Endodermal cell (in vitro differentiated cells): ENCODE measurements around the gene CALD1. TPM values are rescaled to one million over a fixed set of nuclear protein-coding genes. Genes with fewer than 3 reads are reported as not detected.

Experiments used
- DNase-seq: peaks from one replicate; pipeline ENCODE4 v3.0.0-alpha.2; 2017
- H3K27ac ChIP-seq: 2 replicates; pipeline ENCODE4 v1.5.1; 2013; ENCODE audit warnings: mild to moderate bottlenecking, low read depth, low read length, moderate library complexity
- H3K27me3 ChIP-seq: 2 replicates; pipeline ENCODE4 v1.6.1; 2013; ENCODE audit warnings: mild to moderate bottlenecking, low read length, moderate library complexity; ENCODE audit not compliant: insufficient read depth, control insufficient read depth, poor library complexity, severe bottlenecking
- H3K36me3 ChIP-seq: 2 replicates; pipeline ENCODE4 v1.7.0; 2013; ENCODE audit warnings: mild to moderate bottlenecking, low read length, moderate library complexity; ENCODE audit not compliant: control insufficient read depth, insufficient read depth
- H3K4me1 ChIP-seq: one replicate; pipeline ENCODE4 v1.7.0; 2013; ENCODE audit warnings: low read length; ENCODE audit not compliant: control insufficient read depth, insufficient read depth
- H3K4me3 ChIP-seq: 2 replicates; pipeline ENCODE4 v1.5.1; 2013; ENCODE audit warnings: mild to moderate bottlenecking, low read length, moderate library complexity
- H3K9ac ChIP-seq: 2 replicates; pipeline ENCODE4 v1.6.1; 2013; ENCODE audit warnings: mild to moderate bottlenecking, low read length, moderate library complexity; ENCODE audit not compliant: poor library complexity, severe bottlenecking; ENCODE audit errors: extremely low read depth
- H3K9me3 ChIP-seq: 2 replicates; pipeline ENCODE4 v1.6.1; 2013; ENCODE audit warnings: mild to moderate bottlenecking, low read length, moderate library complexity; ENCODE audit not compliant: control insufficient read depth
- H3K27ac Mint-ChIP-seq: 2 replicates; pipeline ENCODE4 v1.8.0; 2020; ENCODE audit warnings: mixed read lengths
- H3K27me3 Mint-ChIP-seq: 2 replicates; pipeline ENCODE4 v1.8.0; 2021; ENCODE audit warnings: mild to moderate bottlenecking, mixed read lengths; ENCODE audit not compliant: insufficient read depth
- H3K36me3 Mint-ChIP-seq: 2 replicates; pipeline ENCODE4 v1.8.0; 2020; ENCODE audit warnings: low read depth, mixed read lengths
- H3K4me1 Mint-ChIP-seq: 2 replicates; pipeline ENCODE4 v1.8.0; 2020; ENCODE audit warnings: mixed read lengths
- H3K4me3 Mint-ChIP-seq: 2 replicates; pipeline ENCODE4 v1.8.0; 2020; ENCODE audit warnings: mild to moderate bottlenecking, moderate library complexity, mixed read lengths
- H3K9me3 Mint-ChIP-seq: 2 replicates; pipeline ENCODE4 v1.8.0; 2020; ENCODE audit warnings: mild to moderate bottlenecking, mixed read lengths
- CTCF ChIP-seq: fragments of 200-600 bp; sonication (generic); conservative IDR thresholded peaks from 2 replicates; pipeline ENCODE4 v1.5.0; 2021; ENCODE audit warnings: antibody characterized with exemption, mild to moderate bottlenecking
- WGBS, 2 experiments: methylation state at CpG; one replicate each; pipeline versions ENCODE4 v1.1.5 to v1.1.7; 2013; ENCODE audit warnings: missing lambda C conversion rate in 2 of 2, mixed read lengths in 1 of 2; ENCODE audit not compliant: insufficient coverage in 1 of 2, insufficient read length in 1 of 2; 5-methylcytosine and 5-hydroxymethylcytosine counted together
- total RNA-seq, 2 donors: library from RNA; stranded (reverse); fragmentation: NEBNext Ultra II Directional in 1 of 2; extraction: Animal tissue kit (Norgen Biotek cat#: 25700) in 1 of 2; gene quantifications; 2 replicates in 1 of 2; 3 replicates in 1 of 2; pipeline ENCODE4 v1.2.1, GENCODE V29; 2021

The CALD1 gene
- total RNA-seq, 2 donors from 2014 or later, result 111 to 132 TPM

- Mint-ChIP-seq H3K4me1 (peaks cover 9% of the 10 kb centered on the region), H3K27ac (no peak overlapping the region), H3K36me3 (peaks cover 10% of the 10 kb centered on the region), H3K4me3 (no peak overlapping the region), H3K9me3 (no peaks in the 10 kb centered on the region), H3K27me3 (no peaks in the 10 kb centered on the region)
- WGBS, 2 experiments, result 91 to 100% methylated on average over 2 of the region's 2 CpGs
- H3K9me3 ChIP-seq, result peaks cover 4% of the 10 kb centered on the region
- TF ChIP-seq CTCF, result no peak
- H3K36me3 ChIP-seq, result peaks cover 7% of the 10 kb centered on the region
- no peak for DNase-seq
- no peak overlapping the region for H3K9ac ChIP-seq
- H3K4me1 ChIP-seq, result peaks cover 3% of the 10 kb centered on the region
- no peaks in the 10 kb centered on the region for H3K27me3 ChIP-seq
- no peak overlapping the region for H3K27ac ChIP-seq
- no peak overlapping the region for H3K4me3 ChIP-seq
Observed at GRCh38 chr7:134920026-134920753, 140.8 kb downstream of the CALD1 start.

GRCh38 chr7:134922720-134923704, 143.6 kb downstream of the CALD1 start:
- H3K27me3 Mint-ChIP-seq, result no peaks in the 10 kb centered on the region

More at GRCh38 chr7:134922720-134923704, 143.6 kb downstream of the CALD1 start:
- Histone ChIP-seq H3K4me1 (peaks cover 3% of the 10 kb centered on the region), H3K27ac (no peak overlapping the region), H3K4me3 (no peak overlapping the region), H3K27me3 (no peaks in the 10 kb centered on the region), H3K9ac (no peak overlapping the region), H3K9me3 (peaks cover 5% of the 10 kb centered on the region), H3K36me3 (peaks cover 4% of the 10 kb centered on the region)
- H3K27ac Mint-ChIP-seq, result no peak overlapping the region
- no peak for DNase-seq
- H3K9me3 Mint-ChIP-seq, result no peaks in the 10 kb centered on the region
- H3K36me3 Mint-ChIP-seq, result peaks cover 16% of the 10 kb centered on the region
- 98 to 100% methylated on average over 1 to 5 of the region's 5 CpGs for WGBS, 2 experiments
- no peak for TF ChIP-seq CTCF
- H3K4me1 Mint-ChIP-seq, result peaks cover 9% of the 10 kb centered on the region
- H3K4me3 Mint-ChIP-seq, result no peak overlapping the region
